Measurements from ENCODE around the gene IL37. TPM values are rescaled to one million over a fixed set of nuclear protein-coding genes. Genes with fewer than 3 reads are reported as not detected.
A peak's percentile ranks its signal among the peaks of the same experiment; 100 is the strongest.

IL37 gene
- total RNA-seq, 1 experiment from 2014 or later, result not detected

DNA sequence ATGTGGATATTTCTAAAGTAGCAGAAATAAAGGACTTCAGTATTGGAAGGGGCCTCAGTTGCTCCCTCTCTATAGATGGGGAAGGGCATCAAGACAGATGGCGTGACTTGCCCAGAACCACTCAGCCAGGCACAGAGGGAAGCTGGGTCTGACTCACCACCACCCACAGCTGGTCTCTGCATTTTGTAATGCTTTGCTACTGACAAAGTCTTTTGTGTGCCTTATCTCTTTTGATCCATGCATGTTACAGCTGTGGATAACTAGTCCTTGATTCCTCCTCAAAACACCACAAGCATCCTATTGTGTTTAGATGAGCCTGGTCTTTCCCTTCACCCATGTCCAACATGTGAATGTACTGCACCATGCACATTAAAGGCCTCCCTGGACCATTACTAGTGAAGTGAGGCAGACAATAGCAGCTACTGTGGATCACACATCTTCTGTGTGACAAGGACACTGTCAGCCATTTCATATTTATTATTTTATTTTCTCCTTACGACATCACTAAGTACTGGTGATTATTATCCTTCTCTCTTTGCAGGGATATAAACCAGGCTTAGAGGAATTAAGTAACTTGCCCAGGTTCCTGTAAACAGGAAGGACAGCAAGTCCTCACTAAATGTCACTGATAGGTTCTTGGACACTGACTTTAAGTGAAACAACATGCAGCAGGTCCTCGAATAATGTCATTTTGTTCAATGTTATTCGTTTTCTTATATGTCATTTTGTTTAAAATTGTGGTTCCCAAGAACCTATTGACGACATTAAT, 29.6 kb upstream of the IL37 start:
- intact Hi-C loops (cut with micrococcal nuclease), result loop anchor here (5.0 to 10.0 kb wide), 2 partner anchors 119 to 277 kb away; partner anchors contain the start of gene CKAP2L
- peak; percentile 83 for DNase-seq (ENCODE audit: unreplicated experiment)
- BruUV-seq (replicated peaks), result no TSS peak
- TF ChIP-seq, protein P1, sequence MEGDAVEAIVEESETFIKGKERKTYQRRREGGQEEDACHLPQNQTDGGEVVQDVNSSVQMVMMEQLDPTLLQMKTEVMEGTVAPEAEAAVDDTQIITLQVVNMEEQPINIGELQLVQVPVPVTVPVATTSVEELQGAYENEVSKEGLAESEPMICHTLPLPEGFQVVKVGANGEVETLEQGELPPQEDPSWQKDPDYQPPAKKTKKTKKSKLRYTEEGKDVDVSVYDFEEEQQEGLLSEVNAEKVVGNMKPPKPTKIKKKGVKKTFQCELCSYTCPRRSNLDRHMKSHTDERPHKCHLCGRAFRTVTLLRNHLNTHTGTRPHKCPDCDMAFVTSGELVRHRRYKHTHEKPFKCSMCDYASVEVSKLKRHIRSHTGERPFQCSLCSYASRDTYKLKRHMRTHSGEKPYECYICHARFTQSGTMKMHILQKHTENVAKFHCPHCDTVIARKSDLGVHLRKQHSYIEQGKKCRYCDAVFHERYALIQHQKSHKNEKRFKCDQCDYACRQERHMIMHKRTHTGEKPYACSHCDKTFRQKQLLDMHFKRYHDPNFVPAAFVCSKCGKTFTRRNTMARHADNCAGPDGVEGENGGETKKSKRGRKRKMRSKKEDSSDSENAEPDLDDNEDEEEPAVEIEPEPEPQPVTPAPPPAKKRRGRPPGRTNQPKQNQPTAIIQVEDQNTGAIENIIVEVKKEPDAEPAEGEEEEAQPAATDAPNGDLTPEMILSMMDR (IDR thresholded peaks at IDR 0.05; ENCODE audit: unreplicated experiment), result no peak
- ChIA-PET CTCF (interaction anchor here (0.6 to 5.5 kb wide), 2 partner anchors 9 to 133 kb away, joined by 6 to 120 read pairs; no protein-coding TSS in a partner anchor), POLR2A (interaction anchor here (0.6 to 1.5 kb wide), 8 partner anchors 45 to 133 kb away, joined by 3 to 6 read pairs (median 3); no protein-coding TSS in a partner anchor)
- H3K36me3 Mint-ChIP-seq (ENCODE audit: insufficient read depth, unreplicated experiment), result peaks cover 5% of the 10 kb centered on the region
- H3K4me1 Mint-ChIP-seq (ENCODE audit: insufficient read depth, unreplicated experiment), result peaks cover 35% of the 10 kb centered on the region
- H3K27ac Mint-ChIP-seq (ENCODE audit: low read depth, unreplicated experiment), result peak overlapping the region; percentile 69
- H3K27me3 Mint-ChIP-seq (ENCODE audit: insufficient read depth, unreplicated experiment), result no peaks in the 10 kb centered on the region
- H3K9me3 Mint-ChIP-seq (ENCODE audit: unreplicated experiment), result no peaks in the 10 kb centered on the region
- H3K4me3 Mint-ChIP-seq (ENCODE audit: unreplicated experiment), result no peak overlapping the region

DNA sequence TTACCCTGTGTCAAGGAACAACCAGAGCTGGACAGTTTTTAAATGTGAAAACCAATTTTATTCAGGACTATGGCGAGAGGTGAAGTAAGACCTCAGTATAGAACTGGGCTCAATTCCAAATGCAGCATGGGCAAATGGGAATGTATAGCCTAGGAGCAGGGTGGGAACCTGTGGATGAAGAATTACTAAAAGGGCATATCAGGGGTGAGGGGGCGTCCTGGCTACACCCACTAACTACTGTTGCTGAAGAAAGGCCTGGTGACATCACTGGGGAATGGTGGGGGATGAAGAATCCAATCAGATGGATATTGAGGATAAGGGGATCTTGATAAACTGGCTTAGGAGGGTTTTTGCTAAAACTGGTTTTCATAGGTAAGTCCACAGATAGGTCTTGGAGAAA, 27.3 kb upstream of the IL37 start:
- Mint-ChIP-seq H3K4me1 (ENCODE audit: insufficient read depth, unreplicated experiment) (peaks cover 25% of the 10 kb centered on the region), H3K4me3 (ENCODE audit: unreplicated experiment) (no peak overlapping the region), H3K9me3 (ENCODE audit: unreplicated experiment) (no peaks in the 10 kb centered on the region), H3K36me3 (ENCODE audit: insufficient read depth, unreplicated experiment) (peaks cover 5% of the 10 kb centered on the region), H3K27me3 (ENCODE audit: insufficient read depth, unreplicated experiment) (no peaks in the 10 kb centered on the region), H3K27ac (ENCODE audit: low read depth, unreplicated experiment) (no peak overlapping the region)
- ChIA-PET POLR2A (no interaction called here), CTCF (interaction anchor here (1.1 to 5.5 kb wide), 3 partner anchors 14 to 135 kb away, joined by 3 to 120 read pairs (median 3); no protein-coding TSS in a partner anchor)
- no peak for DNase-seq (ENCODE audit: unreplicated experiment)
- TF ChIP-seq, protein P1 (IDR thresholded peaks at IDR 0.05; ENCODE audit: unreplicated experiment), result no peak
- intact Hi-C loops (cut with micrococcal nuclease), result loop anchor here (5.0 to 10.0 kb wide), 2 partner anchors 121 to 279 kb away; partner anchors contain the start of gene CKAP2L
- BruUV-seq (replicated peaks), result no TSS peak

DNA sequence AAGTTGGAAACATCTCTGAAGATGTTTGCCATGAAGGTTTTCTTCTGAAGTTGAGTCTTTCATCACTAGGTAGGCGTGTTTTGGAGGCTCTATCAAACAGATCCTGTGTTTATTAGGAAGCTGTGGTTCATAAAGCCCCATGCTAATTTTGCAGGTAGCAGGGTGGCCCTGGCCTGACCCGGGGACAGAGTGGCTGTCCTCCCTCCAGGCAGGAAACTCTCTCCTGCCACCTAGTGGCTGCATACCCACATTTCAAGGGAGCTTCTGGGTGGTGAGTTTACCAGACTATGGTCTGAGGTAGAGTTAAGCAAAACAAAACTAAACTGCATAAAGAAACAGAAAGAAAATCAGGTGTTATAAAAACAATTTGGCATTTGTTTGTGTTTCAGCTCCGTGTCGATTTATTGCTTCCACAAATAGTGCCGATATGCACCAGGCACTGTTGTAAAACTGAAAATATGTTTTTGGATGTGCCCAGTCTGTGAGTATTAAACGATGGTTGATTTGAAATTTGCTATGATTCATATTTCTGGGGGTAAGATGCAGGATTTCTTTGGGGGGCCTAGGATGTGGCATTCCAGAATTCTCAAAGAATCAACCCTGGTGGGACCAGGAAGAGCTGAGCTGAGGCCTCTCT, 26.0 kb upstream of the IL37 start:
- peaks cover 19% of the 10 kb centered on the region for H3K4me1 Mint-ChIP-seq (ENCODE audit: insufficient read depth, unreplicated experiment)
- H3K4me3 Mint-ChIP-seq (ENCODE audit: unreplicated experiment), result no peak overlapping the region
- BruUV-seq (replicated peaks), result no TSS peak
- intact Hi-C loops (cut with micrococcal nuclease), result loop anchor here (1.0 to 10.0 kb wide), 4 partner anchors 56 to 280 kb away; partner anchors contain the start of gene CKAP2L
- peak; percentile 61 for DNase-seq (ENCODE audit: unreplicated experiment)
- no peak overlapping the region for H3K27ac Mint-ChIP-seq (ENCODE audit: low read depth, unreplicated experiment)
- no peaks in the 10 kb centered on the region for H3K36me3 Mint-ChIP-seq (ENCODE audit: insufficient read depth, unreplicated experiment)
- ChIA-PET CTCF (interaction anchor here (0.6 to 5.5 kb wide), 42 partner anchors 9 to 299 kb away, joined by 3 to 120 read pairs (median 4); partner anchors contain the start of genes CKAP2L and IL1A), POLR2A (interaction anchor here (0.5 to 2.7 kb wide), 15 partner anchors 8 to 125 kb away, joined by 3 to 24 read pairs (median 4); partner anchors contain the start of genes IL1A and IL1B)
- H3K9me3 Mint-ChIP-seq (ENCODE audit: unreplicated experiment), result no peaks in the 10 kb centered on the region
- H3K27me3 Mint-ChIP-seq (ENCODE audit: insufficient read depth, unreplicated experiment), result no peaks in the 10 kb centered on the region
- TF ChIP-seq, protein P1 (IDR thresholded peaks at IDR 0.05; ENCODE audit: unreplicated experiment), result peak; percentile 96

DNA sequence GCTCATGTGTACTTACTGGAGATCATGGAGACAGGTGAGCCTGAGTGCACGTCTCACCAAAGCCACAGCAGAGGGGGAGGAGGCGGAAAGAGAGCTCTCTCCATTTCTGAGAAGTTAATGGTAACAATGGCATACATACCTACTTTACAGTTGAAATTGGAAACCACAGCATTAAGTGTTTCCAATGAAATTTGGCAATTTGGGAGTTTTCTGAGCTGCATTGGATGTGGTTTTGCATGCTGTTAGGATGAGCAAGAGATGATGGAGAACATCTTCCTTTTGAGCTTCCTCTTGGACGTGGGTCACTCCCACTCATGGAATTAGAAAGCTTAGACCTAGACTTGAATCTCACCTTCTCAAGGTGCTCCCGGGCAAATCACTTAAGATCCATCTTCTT, 25.5 kb upstream of the IL37 start:
- Mint-ChIP-seq H3K4me1 (ENCODE audit: insufficient read depth, unreplicated experiment) (peaks cover 13% of the 10 kb centered on the region), H3K27me3 (ENCODE audit: insufficient read depth, unreplicated experiment) (no peaks in the 10 kb centered on the region), H3K9me3 (ENCODE audit: unreplicated experiment) (no peaks in the 10 kb centered on the region), H3K4me3 (ENCODE audit: unreplicated experiment) (no peak overlapping the region), H3K36me3 (ENCODE audit: insufficient read depth, unreplicated experiment) (no peaks in the 10 kb centered on the region), H3K27ac (ENCODE audit: low read depth, unreplicated experiment) (no peak overlapping the region)
- intact Hi-C loops (cut with micrococcal nuclease), result loop anchor here (1.0 to 10.0 kb wide), 3 partner anchors 56 to 281 kb away; no protein-coding TSS in a partner anchor
- no peak for DNase-seq (ENCODE audit: unreplicated experiment)
- ChIA-PET CTCF (interaction anchor here (0.6 to 5.5 kb wide), 43 partner anchors 8 to 300 kb away, joined by 3 to 120 read pairs (median 4); partner anchors contain the start of genes CKAP2L and IL1A), POLR2A (interaction anchor here (0.5 to 2.7 kb wide), 15 partner anchors 9 to 125 kb away, joined by 3 to 24 read pairs (median 4); partner anchors contain the start of genes IL1A and IL1B)
- TF ChIP-seq, protein P1 (IDR thresholded peaks at IDR 0.05; ENCODE audit: unreplicated experiment), result no peak
- BruUV-seq (replicated peaks), result no TSS peak

Measured in MCF 10A (cell line).